Hepatocyte (in vitro differentiated cells): ENCODE data around the gene CLCN4.

Experiments used
- EZH2 ChIP-seq: fragments of 200-600 bp; sonication (generic); IDR thresholded peaks from 2 replicates; pipeline ENCODE4 v1.6.1; 2016; ENCODE audit warnings: antibody characterized with exemption, mild to moderate bottlenecking, borderline replicate concordance
- EZH2phosphoT487 ChIP-seq: fragments of 200-600 bp; sonication (generic); IDR thresholded peaks from one replicate; pipeline ENCODE4 v1.6.1; 2018; ENCODE audit warnings: antibody characterized with exemption, mild to moderate bottlenecking, low read depth, moderate library complexity; ENCODE audit not compliant: unreplicated experiment, severe bottlenecking

- TF ChIP-seq EZH2phosphoT487 (no peak), EZH2 (no peak)
These were observed 31.5 kb upstream of the CLCN4 start for GRCh38 chrX:10125248-10125615.
